GM21515 (cell line): ENCODE measurements around the gene CEP20.

Experiments
- ATAC-seq: cut with Tn5 transposase; IDR thresholded peaks from one replicate; pipeline ENCODE4 v1.9.1; 2021; ENCODE audit not compliant: unreplicated experiment

The CEP20 gene

DNA sequence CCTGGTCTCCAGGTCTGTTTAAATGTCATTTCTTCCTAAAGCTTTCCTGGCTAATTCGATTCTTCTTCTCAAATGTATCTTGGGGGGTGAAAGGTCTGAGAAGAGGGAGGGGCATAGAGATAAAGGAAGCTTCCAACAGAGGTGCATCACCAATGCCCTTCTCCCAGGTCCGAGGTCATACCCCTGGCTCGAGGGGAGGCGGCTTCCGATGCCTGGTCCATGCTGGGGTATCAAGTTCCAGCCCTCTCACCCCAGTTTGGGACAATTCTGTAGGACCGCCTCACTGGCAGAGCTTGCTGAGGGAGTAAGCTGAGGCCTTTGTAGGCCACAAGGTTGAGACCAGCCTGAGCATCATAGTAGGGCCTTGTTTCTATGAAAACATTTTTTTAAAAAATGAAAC is 10.3 kb upstream of the CEP20 start:
- no peak for ATAC-seq

DNA sequence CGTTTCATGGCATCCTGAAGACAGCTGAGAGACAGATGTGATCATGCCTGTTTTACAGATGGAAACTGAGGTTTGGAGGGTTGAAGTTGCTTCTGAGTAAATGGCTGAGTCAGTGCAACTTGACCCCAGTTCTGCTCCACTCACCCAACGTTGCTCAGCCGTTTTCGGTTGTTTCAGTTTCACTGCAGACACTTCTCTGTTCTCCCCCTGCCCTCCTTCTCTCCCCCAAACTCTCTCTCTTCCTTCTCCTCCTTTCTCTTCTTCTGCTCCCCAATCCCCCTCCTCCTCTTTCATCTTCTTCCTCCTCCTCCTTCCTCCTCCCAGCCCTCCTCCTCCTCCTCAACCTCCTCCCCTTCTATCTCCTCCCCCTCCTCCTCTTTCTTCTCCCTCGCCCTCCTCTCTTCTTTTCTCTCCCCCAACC is 9.4 kb upstream of the CEP20 start:
- no peak for ATAC-seq

DNA sequence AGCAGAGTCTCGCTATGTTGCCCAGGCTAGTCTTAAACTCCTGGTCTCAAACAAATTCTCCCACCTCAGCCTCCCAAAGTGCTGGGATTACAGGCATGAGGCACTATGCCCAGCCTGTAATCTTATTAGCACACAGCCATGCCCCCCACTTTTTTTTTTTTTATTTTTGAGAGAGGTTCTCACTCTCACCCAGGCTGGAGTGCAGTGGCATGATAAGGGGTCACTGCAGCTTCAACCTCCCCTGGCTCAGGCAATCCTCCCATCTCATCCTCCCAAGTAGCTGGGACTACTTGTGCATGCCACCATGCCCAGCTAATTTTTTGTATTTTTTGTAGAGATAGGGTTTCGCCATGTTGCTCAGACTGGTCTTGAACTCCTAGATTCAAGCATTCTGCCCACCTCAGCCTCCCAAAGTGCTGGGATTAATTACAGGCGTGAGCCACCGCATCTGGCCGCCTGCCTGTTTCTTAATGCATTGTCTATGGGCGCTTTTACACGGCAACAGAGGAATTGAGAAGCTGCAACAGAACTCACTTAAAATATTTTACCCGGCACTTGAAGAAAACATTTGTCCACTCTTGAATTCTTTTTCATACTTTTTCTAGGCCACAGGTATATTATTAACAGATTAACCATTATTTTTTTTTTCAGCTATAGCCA is 8.8 kb upstream of the CEP20 start:
- ATAC-seq, result no peak

DNA sequence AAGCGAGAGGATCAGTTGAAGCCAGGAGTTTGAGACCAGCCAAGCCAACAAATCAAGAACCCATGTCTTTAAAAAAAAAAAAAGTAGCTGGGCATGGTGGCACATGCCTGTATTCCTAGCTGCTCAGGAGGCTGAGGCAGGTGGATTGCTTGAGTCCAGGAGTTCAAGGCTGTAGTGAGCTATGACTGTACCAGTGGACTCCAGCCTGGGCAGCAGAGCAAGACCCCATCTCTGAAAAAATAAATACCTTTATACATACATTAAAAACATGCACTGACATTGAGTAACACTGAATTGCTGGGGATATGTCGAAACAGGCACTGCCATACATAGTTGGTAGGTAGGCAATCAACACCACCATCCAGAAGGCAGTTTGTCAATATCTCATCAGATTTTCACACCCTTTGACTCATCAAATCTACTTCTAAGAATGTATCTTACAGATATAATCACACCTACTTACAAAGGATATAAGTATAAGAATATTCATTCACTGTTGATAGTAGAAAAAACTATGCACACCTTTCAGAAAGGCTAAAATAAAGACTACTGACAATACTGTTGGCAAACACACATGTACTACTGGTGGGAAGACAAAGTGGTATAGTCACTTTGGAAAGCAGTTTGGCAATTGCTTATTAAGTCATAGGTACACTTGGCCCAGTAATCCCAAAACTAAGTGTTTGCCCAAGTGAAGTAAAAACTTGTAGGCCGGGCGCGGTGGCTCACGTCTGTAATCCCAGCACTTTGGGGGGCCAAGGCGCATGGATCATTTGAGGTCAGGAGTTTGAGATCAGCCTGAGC is 6.4 kb upstream of the CEP20 start:
- ATAC-seq, result no peak

DNA sequence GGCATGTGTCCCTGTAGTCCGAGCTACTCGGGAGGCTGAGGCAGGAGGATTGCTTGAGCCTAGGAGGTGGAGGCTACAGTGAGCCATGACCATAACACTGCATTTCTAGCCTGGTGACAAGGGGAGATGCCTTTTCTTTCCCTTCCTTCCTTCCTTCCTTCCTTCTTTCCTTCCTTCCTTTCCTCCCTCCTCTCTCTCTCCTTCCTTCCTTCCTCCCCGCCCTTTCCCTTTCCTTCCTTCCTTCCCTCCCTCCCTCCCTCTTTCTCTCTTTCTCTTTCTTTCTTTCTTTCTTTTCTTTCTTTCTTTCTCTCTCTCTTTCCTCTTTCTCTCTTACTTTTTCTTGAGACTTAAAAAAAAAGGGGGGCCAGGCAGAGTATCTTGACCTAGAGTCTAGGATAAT is 3.1 kb upstream of the CEP20 start:
- no peak for ATAC-seq

DNA sequence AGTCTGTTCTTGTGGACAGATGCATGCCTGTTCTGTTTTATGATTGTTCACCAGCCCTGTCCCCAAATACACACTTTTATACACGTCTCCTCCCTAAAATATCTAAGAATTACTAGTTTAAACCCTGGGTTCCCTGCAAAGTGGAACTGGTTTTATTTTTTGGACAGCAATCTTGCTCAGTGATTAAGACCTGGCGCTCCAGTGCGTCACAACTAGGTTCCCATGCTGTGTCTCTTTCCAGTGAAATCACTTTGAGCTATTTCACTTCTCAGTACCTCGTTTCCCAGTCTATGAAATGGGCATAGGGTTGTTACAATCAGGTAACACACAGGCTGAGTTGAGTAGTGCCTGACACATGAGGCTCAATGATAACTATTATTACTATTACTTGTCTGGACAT is 1.1 kb downstream of the CEP20 start:
- ATAC-seq, result no peak

DNA sequence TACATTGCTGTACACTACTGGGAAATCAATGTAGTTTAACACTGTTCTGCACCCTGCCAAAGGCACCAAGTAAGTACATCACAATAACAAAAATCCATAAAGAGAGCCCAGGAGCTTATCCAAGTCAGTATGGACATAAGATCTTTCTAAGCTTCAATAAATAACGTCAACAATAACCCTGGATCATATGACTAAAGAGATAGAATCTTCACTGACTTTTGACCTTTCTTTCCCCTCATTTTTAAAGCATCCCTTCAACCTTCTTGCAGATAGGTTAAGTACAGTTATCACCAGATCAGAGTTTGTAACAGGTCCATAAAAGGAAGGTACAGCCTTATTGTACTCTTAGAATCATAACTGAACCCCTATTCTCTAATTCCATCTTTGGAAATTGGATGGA is 2.3 kb downstream of the CEP20 start:
- ATAC-seq, result no peak

DNA sequence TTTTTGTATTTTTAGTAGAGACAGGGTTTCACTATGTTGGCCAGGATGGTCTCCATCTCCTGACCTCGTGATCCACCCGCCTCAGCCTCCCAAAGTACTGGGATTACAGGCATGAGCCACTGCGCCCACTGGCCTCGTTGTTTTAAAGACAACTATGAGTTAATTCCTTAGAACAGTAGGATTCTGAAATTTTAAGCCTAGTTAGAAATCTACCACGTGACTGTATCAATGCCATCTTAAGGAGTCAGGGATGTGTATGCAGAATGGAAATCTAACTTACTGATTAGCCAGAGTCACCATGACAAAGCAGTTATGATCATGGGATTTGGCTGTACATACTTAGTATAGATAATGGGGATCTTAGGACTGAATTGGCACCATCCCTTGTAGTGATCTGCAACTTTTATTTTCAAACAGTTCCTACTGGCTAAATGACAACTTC is 2.8 kb downstream of the CEP20 start:
- no peak for ATAC-seq

DNA sequence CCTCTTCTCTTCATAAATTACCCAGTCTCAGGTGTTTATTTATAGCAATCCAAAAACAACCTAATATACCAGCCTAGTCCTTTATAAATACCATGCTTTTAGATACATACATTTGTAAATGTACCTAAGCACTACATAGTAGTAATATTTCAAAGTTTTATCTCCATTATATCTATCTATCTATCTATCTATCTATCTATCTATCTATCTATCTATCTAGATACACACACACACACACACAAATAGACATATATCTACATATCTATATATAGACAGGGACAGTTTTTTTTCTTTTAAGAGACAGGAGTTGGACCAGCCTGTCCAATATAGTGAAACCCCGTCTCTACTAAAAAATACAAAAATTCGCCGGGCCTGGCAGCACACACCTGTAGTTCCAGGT is 5.8 kb downstream of the CEP20 start:
- ATAC-seq, result no peak

DNA sequence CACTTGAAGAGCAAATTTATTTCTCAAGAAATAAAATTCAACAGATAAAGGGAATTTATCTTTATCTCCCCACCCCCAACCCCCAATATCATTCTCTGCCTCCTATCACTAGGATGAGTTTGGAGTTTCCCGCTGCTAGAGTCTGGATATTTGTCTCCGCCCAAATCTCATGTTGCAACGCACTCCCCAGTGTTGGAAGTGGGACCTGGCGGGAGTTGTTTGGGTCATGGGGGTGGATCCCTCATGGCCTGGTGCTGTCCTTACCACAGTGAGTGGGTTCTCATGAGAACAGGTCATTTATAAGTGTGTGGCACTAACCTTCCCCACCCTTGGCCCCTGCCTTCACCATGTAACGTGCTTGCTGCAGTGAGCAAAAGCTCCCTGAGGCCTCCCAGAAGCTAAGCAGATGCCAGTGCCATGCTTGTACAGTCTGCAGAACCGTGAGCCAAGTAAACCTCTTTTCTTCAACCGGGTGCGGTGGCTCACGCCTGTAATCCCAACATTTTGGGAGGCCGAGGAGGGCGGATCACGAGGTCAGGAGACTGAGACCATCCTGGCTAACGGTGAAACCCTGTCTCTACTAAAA is 6.5 kb downstream of the CEP20 start:
- no peak for ATAC-seq

DNA sequence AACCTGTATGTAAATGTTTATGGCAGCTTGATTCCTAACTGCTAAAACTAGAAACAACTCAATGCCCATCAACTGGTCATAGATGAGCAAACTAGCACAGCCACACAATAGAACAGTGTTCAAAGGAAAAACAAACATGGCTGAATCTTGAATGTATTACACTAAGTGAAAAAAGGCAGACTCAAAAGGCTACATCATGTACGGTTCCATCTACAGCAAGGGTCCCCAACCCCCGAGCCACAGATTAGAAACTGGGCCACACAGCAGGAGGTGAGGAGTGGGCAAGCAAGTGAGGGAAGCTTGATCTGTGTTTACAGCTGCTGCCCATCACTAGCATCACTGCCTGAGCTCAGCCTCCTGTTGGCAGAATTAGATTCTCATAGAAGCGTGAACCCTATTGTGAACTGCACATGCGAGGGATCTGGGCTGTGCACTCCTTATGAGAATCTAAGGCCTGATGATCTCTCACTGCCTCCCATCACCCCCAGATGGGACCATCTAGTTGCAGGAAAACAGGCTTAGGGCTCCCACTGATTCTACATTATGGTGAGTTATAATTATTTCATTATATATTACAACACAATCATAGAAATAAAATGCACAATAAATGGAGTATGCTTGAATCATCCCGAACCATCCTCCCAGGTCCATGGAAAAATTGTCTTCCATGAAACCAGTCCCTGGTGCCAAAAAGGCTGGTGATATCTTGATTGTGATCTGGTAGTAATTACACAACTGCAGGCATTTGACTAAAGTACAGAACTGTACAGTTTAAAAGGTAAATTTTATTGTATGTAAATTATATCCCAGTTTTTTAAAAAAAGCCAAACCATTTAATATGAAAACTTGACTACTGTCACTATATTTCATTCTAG is 7.7 kb downstream of the CEP20 start:
- ATAC-seq, result no peak

DNA sequence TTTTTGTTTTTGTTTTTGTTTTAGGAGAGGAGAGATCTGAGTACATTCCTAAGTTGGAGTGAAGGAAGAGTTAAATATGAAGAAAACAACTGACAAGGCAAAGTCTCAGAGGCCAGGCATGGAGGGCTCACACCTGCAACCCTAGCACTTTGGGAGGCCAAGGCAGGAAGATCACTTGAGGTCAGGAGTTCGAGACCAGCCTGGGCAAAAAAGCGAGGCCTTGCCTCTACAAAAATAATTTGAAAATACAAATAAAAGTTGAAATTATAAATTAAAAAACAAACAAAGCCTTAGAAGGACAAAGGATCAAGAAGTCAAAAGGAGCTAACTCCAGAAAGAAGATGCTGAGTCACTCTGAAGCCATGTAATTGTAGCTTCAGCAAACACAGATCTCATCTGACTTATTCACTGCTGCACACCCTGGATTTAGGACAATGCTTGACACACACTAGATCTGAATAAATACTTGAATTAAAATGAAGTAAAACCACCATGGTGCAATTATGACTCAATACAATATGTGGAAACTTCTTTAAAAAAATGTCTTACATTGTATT is 9.1 kb downstream of the CEP20 start:
- no peak for ATAC-seq

DNA sequence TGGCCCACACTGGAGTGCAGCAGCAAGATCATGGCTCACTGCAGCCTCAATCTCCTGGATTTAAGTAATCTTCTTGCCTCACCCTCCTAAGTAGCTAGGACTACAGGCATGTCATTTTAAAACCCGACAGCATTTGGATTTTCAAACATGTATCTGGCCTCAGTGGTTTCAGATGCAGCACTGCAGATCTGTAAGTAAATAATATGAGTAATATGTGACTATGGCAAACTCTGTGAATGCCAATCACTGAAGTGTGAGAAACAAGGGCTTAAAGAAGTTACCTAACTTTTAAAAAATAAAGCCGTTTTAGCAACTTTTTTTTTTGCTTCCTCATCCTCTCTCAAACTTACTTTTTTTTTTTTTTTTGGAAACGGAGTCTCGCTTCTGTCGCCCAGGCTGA is 11.9 kb downstream of the CEP20 start:
- ATAC-seq, result no peak

DNA sequence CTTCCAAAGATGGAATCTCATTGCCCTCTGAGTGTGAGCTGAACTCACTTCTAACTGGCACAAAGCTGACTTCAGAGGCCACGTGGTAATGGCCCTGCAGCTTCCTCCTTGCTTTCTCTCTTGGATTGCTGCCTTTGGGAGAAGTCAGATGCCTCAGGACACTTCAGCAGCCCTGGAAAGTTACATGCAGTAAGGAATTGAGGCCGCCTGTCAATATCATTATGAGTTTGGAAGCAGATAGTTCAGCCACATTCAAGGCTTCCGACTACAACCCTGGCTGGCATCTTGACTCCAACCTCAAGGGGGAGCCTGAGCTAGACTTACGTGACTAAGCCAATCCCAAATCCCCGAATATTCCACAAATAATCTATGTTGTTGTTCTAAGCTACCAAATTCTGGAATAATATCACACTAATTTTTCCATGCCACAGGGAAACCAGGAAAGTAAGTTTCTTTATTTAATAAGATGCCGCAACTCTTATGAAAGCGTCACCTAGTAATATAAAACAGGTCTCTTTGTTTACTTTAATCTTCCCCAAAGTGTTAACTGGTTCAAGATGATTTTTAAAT is 13.6 kb downstream of the CEP20 start:
- no peak for ATAC-seq

DNA sequence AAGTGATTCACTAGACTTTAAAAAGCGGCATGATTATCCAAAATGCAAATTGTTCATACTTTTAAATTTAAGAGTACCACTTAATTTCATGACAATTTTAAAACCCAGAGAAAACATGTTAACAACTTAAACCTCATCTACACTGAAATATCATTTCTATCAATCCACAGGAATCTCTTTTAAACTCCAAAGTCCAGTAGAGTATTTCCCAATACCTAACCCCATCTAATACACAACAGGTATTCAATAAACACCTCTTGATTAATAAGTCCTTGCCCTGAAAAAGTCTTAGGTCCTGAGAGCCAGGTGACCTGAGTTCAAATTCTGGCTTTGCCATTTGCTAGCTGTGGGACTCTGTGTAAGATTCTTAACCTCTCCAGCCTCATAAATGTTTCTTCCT is 14.7 kb downstream of the CEP20 start:
- ATAC-seq, result no peak

DNA sequence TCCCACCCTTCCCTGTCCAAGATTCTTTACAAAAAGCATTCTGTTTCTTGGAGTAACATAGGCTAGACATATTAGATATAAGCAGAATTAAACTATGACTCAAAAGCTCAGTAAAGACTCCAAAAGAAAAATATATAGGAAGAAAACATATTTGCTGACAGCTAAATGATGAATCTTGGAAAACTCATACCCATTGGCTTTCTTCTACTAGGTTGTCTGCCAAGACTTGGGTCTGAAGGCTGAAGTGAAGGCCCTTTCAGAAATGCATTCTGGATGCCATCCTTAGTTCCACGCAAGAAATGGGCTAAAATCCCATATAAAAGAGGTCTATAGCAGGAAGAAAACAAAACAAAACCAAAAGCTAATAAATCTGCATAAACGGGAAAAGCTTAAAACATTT is 15.1 kb downstream of the CEP20 start:
- ATAC-seq, result no peak

DNA sequence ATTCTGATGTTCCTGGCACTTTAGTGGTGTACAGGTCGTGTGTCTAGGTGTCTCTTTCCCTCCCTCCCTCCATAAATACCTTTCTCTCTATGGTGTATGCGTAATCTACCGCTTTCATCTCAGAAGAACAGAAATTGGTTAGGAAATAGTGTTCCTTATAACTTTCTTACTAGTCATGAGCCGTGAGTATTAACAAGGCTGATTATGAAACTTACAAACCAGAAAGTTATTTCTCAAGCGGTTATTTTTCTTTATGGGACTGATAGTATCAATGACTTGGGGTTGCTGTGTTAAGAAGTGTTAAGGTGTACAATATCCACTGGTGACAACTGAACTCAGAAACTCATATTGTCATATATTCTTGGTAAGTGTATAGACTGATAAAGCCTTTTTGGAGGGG is 18.4 kb downstream of the CEP20 start:
- ATAC-seq, result no peak

DNA sequence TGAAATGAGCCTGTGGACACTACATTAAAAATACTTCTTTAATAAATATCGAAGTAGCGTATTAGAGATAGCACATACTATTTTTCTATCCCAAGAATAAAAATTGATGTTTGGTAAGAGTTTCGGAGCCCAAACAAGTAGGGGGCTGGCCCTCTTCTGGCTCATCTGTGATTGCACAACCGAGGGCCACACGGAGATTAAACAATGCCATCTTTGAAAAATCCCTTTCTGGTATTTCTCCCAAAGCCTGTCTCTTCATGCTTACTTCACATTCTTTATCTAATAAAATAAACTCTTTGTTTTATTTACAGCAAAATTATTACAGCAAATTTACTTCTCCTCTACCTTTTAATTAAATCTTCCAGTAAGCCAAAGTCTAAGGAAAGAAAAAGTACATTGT is 22.0 kb downstream of the CEP20 start:
- no peak for ATAC-seq

DNA sequence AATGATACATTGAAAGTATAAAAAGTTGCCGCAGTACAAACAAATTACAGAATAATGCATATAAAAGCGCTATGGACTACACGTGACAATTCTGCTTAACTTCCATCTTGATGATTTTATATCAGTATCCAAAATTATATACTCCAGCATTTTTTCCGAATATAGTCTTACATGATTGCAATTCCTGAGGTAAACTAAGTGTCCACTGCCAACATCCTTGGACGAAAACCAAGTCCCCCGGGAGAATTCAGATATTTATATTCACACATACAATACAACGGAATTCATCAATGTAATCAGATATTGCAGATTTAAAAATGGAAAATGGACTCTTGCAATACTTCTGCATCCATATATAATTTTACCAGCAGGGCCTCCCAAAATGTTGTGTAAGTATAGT is 22.7 kb downstream of the CEP20 start:
- no peak for ATAC-seq

DNA sequence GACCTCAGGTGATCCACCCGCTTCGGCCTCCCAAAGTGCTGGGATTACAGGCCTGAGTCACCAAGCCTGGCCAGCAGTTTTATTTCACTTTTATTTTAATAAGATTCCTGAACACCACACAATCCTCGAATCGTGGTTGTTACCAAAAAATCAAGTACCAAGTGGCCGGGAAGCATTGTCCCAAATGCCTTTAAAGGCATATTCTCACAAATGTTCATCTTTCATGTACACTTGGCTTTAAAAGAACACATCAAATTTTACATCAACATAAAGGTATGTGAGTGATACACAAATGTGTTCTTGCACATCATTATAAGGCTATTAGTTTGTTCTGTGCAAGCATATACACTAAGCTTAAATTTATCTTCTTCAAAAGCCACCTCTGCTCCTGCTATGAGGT is 23.5 kb downstream of the CEP20 start:
- no peak for ATAC-seq

DNA sequence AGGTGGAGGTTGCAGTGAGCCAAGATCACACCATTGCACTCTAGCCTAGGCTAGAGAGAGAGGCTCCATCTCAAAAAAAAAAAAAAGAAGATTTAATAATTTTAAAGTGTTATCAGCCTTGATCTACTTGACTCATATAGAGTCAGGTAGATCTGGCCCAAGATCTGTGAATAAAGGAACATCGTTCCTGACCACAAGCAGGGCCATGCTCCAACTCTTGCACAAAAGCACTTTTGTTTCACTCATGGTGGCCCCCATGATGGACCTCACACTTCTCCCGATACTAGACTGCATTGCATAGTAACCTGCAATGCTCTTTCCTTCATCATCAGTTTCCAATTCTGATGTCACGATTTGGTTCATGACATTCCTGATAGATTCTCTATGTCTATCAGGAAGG is 26.4 kb downstream of the CEP20 start:
- no peak for ATAC-seq
